ENCODE measurements around the gene PHOX2B.
"Not testable (repeated sequence)": the region's sequence is repeated elsewhere in the genome, so short reads cannot be mapped to it uniquely, and the experiment has no call there.

The PHOX2B gene

GRCh38 chr4:41747230-41748055, 1.1 kb downstream of the PHOX2B start:
- no peak for DNase-seq

GRCh38 chr4:41746440-41747229, 1.9 kb downstream of the PHOX2B start:
- DNase-seq, result no peak

- DNase-seq, result no peak
Measured at GRCh38 chr4:41746025-41746439, 2.5 kb downstream of the PHOX2B start.

- no peak for DNase-seq
Measured at GRCh38 chr4:41745292-41746024, 3.1 kb downstream of the PHOX2B start.

GRCh38 chr4:41744572-41745291, 3.8 kb downstream of the PHOX2B start:
- no peak for DNase-seq

GRCh38 chr4:41741354-41741753, 7.2 kb downstream of the PHOX2B start:
- no peak for DNase-seq

- DNase-seq, result not testable (repeated sequence)
Measured at GRCh38 chr4:41737491-41737890, 11.0 kb downstream of the PHOX2B start.

GRCh38 chr4:41734371-41734770, 14.2 kb downstream of the PHOX2B start:
- DNase-seq, result no peak

- DNase-seq, result no peak
Measured at GRCh38 chr4:41731569-41732126, 16.9 kb downstream of the PHOX2B start.

- no peak for DNase-seq
Measured at GRCh38 chr4:41728573-41728913, 20.0 kb downstream of the PHOX2B start.

GRCh38 chr4:41727861-41728572, 20.5 kb downstream of the PHOX2B start:
- no peak for DNase-seq

GRCh38 chr4:41725254-41725653, 23.3 kb downstream of the PHOX2B start:
- no peak for DNase-seq

GRCh38 chr4:41723286-41723685, 25.2 kb downstream of the PHOX2B start:
- DNase-seq, result no peak

- no peak for DNase-seq
Measured at GRCh38 chr4:41722181-41722580, 26.3 kb downstream of the PHOX2B start.

- DNase-seq, result no peak
Measured at GRCh38 chr4:41719417-41719816, 29.1 kb downstream of the PHOX2B start.

- DNase-seq, result no peak
Measured at GRCh38 chr4:41718907-41719306, 29.6 kb downstream of the PHOX2B start.

GRCh38 chr4:41715155-41715554, 33.4 kb downstream of the PHOX2B start:
- DNase-seq, result no peak

GRCh38 chr4:41714364-41715000, 34.0 kb downstream of the PHOX2B start:
- no peak for DNase-seq

- DNase-seq, result no peak
Measured at GRCh38 chr4:41713768-41714167, 34.8 kb downstream of the PHOX2B start.

GRCh38 chr4:41712425-41712824, 36.1 kb downstream of the PHOX2B start:
- DNase-seq, result no peak

- DNase-seq, result not testable (repeated sequence)
Measured at GRCh38 chr4:41711654-41712053, 36.9 kb downstream of the PHOX2B start.
